Testis (tissue), 2 donors: Measurements from ENCODE around the gene CHADL.

Experiments used
- POLR2A ChIP-seq: fragments of 450-650 bp; IDR thresholded peaks from one replicate; pipeline ENCODE4 v1.6.1; 2017; ENCODE audit warnings: antibody characterized with exemption, mild to moderate bottlenecking, moderate library complexity
- TF ChIP-seq, protein P1 (sequence below), 3 experiments: fragments of 450-650 bp in 2 of 3; fragments of 200-600 bp in 1 of 3; sonication (generic) in 1 of 3; IDR thresholded peaks; one replicate each; pipeline ENCODE4 v1.5.1; 2016 to 2019; ENCODE audit warnings: antibody characterized with exemption in 3 of 3, mild to moderate bottlenecking in 2 of 3, moderate library complexity in 1 of 3

DNA sequence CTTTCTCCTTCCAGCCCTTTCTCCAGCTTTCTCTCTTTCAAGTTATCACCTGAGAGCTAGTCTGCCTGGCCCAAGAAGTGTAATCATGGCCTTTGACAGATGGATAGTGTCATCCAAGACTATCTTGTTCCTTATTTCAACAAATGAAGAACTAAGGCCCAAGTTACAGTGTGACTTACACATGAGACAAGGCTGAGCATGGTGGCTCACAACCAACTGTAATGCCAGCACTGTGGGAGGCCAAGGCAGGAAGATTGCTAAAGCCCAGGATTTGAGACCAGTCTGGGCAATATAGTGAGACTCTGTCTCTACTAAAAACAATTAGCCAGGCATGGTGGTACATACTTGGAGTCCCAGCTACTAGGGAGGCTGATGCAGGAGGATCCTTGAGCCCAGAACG lies 48.9 kb upstream of the CHADL start:
- TF ChIP-seq, protein P1, sequence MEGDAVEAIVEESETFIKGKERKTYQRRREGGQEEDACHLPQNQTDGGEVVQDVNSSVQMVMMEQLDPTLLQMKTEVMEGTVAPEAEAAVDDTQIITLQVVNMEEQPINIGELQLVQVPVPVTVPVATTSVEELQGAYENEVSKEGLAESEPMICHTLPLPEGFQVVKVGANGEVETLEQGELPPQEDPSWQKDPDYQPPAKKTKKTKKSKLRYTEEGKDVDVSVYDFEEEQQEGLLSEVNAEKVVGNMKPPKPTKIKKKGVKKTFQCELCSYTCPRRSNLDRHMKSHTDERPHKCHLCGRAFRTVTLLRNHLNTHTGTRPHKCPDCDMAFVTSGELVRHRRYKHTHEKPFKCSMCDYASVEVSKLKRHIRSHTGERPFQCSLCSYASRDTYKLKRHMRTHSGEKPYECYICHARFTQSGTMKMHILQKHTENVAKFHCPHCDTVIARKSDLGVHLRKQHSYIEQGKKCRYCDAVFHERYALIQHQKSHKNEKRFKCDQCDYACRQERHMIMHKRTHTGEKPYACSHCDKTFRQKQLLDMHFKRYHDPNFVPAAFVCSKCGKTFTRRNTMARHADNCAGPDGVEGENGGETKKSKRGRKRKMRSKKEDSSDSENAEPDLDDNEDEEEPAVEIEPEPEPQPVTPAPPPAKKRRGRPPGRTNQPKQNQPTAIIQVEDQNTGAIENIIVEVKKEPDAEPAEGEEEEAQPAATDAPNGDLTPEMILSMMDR (IDR thresholded peaks at IDR 0.05) = no peak
- TF ChIP-seq POLR2A = no peak
